Effector CD4-positive, alpha-beta T cell (primary cell): ENCODE data around the gene TMEM135.
"Not testable (repeated sequence)": the region's sequence is repeated elsewhere in the genome, so short reads cannot be mapped to it uniquely, and the experiment has no call there.

ENCODE experiments used
- DNase-seq: peaks from one replicate; pipeline ENCODE4 v3.0.0-alpha.2; 2020

Gene TMEM135

DNA sequence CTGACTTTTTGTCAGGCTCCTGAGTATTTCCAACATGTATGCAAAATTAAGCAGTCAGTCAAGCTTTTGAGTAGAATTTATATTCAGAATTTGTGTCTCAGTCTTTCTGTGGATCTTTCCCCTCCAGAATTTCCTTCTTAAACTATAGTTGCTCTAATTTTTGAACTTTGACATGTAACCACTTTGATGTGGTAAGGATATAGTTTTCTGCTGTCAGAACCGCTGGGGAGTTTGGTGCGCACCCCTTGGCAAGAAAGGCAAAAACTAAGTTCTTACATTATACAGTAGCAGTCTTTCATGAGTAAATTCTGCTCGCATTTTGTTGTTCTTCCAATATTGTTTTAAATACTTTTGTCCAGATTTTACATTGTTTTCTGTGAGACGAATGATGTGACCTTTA lies 105.9 kb downstream of the TMEM135 start:
- no peak for DNase-seq

DNA sequence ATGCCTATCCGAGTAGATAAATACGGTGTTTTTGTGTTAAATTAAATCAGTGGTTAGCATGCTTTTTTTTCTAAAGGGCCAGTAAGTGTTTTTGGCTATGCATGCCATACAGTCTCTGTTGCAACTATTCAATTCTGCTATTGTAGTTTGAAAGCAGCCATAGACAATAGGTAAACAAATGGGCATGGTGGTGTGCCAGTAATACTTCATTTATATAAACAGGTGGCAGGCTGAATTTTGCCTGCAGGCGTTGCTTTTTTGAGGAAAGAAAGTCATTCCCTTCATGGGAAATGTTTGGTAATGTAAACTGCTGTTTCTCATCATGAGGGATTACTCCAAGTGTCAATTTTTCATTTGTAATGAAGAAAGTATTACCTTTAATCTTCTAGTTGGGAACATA lies 106.5 kb downstream of the TMEM135 start:
- no peak for DNase-seq

DNA sequence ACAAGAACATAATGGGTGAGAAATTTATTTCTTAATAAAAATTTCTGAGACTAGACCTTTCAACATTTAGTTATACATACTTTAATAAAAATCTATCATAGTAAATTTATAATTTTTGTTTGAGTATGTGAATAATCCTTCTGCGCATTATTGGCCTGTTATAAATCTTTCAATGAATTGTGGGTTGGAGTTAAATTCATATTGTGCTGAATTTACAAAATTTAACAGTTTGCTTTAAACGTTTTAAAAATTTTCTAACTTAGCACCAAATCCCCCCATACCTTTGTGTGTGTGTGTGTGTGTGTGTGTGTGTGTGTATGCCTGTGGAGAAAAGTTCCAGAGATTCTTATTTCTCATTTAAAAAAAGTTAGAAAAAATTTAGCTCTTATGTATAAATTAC lies 111.0 kb downstream of the TMEM135 start:
- DNase-seq, result no peak

DNA sequence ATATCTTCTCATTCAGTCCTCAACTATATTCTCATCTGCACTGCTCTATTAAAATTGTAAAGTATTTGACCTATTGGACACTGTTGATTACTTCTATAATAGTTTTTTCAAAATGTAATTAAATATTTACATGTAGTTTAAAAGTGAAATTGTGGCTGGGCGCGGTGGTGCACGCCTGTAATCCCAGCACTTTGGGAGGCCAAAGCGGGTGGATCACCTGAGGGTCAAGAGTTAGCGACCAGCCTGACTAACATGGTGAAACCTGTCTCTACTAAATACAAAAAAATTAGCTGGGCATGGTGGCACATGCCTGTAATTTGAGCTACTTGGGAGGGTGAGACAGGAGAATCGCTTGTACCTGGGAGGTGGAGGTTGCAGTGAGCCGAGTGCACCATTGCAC lies 112.0 kb downstream of the TMEM135 start:
- not testable (repeated sequence) for DNase-seq

DNA sequence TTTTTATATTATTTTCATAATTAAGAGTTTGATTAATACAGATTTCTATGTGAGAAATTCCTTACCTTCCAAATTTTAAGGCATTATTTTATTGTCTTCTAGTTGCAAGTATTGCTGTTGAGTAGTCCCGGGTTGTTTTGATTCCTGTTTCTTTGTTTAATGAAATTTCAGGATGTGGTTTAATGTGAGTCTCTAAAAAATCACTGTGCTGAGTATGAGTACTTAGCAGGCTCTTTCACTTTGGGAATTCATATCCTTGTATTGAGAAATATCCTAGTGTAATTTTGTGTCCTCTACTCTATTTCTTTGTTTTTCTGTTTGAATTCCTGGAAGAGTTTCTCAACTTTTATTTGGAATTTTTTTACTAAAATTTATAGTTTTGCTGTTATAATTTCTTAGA lies 113.2 kb downstream of the TMEM135 start:
- DNase-seq, result no peak

DNA sequence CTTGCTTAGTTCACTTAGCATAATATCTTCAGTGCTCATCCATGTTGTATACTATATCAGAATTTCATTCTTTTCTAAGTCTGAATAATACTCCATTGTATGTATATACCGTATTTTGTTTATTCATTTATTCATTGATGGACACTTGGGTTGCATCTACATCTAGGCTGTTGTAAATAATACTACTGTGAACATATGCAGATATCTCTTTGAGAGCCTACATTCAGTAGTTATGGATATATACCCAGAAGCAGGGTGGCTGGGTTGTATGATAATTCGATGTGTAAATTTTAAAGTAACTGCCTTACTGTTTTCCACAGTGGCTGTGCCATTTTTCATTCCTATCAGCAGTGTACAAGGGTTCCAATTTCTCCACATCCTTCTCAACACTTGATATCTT lies 116.5 kb downstream of the TMEM135 start:
- no peak for DNase-seq

DNA sequence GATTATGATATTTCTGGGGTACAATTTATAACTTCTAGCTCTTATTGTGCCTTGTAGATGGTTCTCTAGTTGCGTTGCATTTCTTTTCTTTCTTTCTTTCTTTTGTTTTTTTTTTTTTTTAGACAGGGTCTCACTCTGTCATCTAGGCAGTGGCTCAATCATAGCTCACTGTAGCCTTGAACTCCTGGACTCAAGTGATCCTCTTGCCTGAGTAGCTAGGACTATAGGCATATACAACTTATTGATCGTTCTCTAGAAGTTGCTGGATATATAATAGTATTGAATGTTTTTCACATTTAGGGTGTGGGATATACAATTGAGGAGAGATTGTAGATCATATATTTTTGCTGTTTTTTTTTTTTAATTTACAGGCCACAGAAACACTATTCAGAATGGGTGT lies 119.2 kb downstream of the TMEM135 start:
- DNase-seq, result no peak

DNA sequence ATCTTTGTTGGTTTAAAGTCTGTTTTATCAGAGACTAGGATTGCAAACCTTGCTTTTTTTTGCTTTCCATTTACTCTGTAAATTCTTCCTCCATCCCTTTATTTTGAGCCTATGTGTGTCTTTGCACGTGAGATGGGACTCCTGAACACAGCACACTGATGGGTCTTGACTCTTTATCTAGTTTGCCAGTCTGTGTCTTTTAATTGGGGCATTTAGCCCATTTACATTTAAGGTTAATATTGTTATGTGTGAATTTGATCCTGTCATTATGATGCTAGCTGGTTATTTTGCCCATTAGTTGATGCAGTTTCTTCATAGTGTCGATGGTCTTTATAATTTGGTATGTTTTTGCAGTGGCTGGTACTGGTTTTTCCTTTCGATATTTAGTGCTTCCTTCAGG lies 131.3 kb downstream of the TMEM135 start:
- not testable (repeated sequence) for DNase-seq

DNA sequence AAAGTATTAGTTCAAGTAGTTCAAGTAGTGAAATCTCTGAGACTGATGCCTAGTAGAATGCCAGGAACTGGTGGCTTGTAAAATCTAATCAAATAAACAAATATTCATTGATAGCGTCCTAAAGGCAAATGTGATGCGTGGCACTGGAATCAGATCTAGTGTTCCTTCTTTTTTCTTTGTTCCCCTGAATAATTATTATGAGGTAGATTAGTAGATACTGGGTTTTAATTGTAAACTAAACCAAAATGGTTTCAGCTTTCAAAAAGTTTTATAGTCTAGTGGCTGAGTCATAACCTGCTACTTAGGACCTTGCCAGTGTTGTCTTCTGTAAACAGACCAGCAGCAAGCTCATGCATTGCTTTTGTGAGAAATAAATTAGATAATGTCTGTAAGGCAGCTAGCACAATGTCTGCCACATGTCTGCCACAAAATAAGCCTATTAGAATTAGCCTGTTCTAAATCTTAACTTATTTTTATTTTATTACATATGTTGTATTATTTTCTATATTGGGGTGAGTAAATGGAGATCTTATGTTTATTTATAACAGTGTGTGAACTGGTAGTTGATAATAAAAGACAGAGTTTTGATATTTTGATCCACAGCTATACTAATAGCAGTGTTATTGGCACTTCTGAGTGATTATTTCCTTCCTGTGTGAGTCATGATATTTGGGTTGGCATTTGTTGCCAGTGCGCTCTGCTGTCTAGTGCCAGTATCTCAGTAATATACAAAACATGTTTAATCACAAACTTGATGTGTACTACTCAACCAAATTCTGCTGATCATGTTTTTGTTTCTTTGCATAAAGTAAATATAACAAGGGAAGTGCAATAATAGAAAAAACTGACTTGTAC lies 135.7 kb downstream of the TMEM135 start:
- DNase-seq, result no peak

DNA sequence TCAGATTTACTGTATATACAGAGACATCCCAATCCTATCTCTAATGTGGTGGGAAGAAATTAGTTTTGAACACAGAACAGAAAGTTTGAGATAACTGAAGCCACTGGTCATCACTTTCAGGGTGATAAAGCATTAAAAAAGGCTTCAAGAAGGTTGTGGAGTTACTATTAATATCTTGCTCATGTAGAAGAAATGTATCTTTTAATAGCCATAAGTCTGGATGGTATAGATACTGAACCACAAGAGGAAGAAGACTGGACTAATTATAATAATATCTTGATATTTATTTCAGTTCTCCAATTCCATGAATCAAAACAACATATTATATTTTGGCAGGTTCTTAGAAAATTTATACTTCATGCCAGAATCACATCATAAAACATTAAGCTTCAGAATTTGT lies 137.1 kb downstream of the TMEM135 start:
- no peak for DNase-seq

DNA sequence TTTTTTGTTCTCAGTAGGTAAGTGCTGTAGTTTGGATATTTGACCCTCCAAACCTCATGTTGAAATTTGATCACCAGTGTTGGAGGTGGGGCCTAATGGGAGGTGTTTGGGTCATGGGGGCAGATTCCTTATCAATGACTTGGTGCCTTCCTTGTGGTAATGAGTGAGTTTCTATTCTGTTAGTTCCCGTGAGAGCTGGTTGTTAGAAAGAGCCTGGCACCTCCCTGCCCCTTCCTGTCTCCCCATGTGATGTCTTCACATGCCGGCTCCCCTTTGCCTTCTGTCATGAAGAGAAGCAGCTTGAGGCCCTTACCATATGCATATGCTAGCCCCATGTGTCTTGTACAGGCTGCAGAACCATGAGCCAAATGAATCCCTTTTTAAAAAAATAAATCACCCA lies 138.3 kb downstream of the TMEM135 start:
- no peak for DNase-seq

DNA sequence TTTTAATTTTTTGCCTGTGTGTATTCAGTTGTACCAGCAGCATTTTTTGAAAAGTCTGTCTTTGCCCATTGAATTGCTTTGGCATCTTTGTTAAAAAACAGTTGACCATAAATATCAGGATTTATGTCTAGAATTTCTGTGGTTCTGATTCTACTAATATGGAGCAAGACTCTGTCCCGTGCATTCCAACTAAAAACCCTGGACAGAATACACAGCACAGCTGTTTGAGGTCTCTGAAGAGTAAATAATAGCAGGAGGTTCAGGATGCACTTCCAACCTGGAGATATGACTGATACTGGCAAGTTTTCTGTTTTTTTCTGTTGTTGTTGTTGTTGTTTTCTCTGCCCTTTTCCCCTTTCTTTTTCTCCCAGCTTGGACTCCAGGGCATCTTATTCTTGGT lies 141.9 kb downstream of the TMEM135 start:
- DNase-seq, result no peak

DNA sequence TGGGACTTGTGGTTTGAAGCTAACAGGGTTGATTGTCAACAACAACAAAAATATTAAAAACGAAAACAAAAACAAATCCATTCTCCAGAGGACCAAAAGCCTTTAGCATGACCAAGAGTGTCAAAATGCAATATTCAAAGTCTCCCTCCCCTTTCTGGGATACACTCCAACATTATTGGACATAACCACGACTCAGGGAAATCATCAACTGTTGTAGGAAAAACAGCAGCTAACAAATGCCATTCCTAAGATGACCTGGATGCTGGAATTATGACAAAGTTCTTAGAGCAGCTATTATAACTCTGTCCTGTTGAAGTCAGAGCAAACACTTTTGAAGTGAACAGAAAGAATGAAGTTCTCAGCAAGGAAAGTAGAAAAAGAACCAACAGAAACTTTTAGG lies 143.0 kb downstream of the TMEM135 start:
- DNase-seq, result no peak

DNA sequence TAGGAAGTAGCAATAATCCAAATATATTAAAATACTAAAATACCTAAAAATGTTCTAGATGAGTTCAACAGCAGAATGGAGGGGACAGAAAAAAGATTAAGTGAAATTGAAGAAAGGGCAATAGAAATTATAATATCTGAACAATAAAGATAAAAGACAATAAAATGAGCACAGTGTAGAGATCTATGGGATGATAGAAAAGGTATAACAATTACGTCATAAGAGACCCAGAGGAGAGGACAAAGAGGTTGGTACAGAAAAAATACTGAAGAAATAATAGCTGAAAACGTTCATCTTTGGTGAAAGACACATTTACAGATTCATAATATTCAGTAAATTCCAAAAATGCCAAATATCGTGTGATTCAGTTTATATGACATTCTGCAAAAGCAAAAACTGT lies 143.4 kb downstream of the TMEM135 start:
- no peak for DNase-seq

DNA sequence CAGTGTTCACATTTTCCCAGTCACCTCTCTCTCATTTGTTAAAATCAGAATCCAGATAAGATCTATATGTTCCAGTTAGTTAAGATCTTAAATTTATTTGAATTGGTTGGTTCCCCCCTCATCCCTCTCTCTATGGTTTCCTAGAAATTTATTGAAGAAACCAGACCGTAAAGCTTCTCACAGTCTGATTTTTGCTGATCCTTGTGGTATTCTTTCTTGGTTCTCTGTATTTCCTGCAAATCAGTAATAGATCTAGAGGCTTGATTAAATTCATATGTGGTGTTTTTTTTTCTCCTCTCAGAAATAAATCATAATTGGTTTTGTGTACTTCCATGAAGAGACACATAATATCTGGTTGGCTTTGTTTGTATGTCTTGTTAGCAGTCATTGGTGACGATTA lies 147.5 kb downstream of the TMEM135 start:
- no peak for DNase-seq

DNA sequence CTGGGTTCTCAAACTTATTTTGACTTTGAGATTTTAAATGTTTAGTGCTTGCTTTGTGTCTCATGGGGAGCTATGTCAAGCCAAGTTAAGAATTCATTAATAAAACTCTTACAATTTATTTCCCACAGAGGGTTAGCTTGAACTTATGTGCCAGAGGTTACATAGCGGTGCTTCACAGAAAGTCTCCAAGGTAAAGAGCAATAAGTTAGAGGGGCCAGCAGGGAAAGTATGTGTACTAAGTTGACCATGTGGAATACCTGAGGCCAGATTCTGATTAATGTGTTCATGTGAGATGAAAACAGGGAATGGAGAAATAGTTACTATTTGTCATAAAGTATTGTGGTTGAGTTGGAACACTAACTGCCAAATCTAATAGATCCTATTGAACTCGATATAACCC lies 149.3 kb downstream of the TMEM135 start:
- no peak for DNase-seq

DNA sequence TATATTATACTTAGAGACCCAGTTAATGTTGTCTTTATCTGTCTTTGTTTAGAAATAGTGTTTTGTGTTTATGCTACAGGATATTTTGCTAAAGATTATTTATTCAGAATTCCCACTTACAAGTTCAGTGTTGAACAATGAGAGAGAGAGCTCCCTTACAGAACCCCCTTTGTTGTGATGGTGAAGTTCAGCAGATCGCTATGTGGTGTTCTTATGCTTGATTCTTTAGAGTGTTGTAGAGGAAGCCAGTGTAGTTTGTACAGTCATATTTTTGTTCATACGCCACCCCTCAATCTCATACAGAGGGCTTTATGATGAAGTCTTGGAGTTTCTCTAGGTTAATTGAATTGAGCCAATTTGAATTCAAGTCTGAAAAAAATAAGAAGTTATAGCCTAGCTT lies 150.2 kb downstream of the TMEM135 start:
- no peak for DNase-seq

DNA sequence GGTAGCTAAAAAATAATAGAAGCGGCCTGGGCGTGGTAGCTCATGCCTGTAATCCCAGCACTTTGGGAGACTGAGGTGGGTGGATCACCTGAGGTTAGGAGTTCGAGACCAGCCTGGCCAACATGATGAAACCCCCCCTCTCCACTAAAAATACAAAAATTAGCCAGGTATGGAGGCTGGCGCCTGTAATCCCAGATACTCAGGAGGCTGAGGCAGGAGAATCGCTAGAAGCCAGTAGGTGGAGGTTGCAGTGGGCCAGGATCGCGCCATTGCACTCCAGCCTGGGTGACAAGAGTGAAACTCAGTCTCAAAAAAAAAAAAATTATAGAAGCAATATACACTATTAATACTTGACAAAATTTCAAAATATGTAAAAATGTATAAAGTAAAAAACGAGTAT lies 150.7 kb downstream of the TMEM135 start:
- DNase-seq, result not testable (repeated sequence)

DNA sequence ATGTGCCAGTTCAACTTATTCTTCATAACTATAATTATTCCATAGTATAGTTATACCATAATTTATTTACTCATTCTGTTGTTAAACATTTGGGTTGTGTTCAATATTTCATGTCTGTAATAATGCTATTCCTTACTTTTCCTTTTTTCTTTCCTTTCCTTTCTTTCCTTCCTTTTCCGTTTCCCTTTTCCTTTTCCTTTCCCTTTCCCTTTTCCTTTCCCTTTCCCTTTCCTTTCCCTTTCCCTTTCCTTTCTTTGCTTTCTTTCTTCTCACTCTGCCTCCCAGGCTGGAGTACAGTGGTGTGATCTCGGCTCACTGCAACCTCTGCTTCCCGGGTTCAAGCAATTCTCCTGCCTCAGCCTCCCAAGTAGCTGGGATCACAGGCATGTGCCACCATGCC lies 151.2 kb downstream of the TMEM135 start:
- not testable (repeated sequence) for DNase-seq

DNA sequence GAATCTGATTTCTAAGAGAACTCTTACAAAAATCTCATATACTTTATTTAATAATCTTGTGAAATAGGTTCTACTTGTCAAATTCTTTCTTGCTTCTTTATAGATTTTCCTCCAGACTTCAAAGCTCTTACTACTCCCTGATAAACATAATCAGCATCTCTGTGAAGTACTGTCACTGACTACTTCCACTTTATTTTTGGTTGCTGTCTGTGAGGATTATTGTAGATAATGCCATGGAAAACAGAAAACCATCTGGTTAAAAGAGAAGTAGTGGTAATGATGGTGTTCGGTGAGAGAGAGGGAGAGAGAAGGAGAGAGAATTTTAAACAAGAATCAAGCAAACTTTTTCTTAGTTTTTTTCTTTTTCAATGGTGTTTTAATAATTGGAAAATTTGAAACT lies 152.3 kb downstream of the TMEM135 start:
- DNase-seq, result no peak

DNA sequence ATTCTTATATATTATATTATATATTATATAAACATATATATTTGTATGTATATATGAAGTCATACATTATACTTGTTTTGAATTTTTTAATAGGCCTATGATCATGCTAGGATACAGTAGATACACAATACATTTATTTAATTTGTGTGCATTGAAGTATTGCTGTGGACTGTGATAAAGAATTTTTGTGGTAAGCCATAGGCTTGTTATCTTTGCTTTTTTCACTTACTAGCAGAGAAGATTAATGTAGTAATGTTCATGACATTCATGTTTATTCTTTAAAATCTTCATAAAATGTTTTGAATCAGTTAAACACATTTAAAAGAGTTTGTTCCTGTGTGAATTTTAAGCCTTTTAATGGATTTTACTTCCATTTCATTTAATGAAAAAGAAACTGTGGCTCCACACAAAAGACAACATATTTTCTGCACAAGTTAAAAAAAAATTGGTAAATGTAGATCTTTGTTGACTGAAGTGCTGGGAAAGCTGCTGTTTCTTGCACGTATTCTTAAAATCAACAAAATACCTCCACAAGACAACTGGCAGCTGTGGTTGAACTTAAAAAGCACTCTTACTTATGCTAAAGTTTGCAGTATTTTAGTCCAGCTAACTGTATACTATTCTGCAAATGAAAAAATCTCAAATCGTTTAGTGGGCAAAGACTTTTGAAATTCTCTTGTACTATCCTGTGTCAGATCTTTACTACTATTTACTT lies 156.2 kb downstream of the TMEM135 start:
- DNase-seq, result no peak

DNA sequence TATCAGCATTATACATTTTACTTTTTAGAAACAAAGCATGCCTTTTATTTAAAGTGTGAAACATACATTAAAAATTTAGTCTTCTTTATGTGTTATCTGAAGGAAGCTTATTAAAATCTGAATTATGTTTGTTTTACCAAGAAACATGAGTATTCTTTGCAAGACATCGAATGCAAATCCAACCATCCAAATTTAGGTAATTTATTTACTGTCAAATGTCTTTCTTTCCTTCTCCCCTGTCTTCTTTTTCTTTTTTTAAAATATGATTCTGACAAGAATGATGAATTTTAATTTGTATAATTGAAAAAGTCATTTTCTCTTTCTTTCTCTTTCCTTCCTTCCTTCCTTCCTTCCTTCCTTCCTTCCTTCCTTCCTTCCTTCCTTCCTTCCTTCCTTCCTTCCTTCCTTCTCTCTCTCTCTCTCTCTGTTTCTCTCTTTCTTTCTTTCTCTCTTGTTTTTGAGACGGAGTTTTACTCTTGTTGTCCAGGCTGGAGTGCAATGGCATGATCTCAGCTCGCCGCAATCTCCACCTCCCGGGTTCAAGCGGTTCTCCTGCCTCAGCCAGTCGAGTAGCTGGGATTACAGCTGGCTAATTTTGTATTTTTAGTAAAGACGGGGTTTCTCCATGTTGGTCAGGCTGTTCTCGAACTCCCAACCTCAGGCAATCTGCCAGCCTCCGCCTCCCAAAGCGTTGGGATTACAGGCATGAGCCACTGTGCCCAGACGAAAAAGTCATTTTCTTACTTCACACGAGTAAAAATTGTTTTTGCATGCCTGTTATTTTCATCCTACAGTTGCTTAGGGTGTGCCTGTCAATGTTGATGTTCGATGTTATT lies 157.5 kb downstream of the TMEM135 start:
- no peak for DNase-seq

DNA sequence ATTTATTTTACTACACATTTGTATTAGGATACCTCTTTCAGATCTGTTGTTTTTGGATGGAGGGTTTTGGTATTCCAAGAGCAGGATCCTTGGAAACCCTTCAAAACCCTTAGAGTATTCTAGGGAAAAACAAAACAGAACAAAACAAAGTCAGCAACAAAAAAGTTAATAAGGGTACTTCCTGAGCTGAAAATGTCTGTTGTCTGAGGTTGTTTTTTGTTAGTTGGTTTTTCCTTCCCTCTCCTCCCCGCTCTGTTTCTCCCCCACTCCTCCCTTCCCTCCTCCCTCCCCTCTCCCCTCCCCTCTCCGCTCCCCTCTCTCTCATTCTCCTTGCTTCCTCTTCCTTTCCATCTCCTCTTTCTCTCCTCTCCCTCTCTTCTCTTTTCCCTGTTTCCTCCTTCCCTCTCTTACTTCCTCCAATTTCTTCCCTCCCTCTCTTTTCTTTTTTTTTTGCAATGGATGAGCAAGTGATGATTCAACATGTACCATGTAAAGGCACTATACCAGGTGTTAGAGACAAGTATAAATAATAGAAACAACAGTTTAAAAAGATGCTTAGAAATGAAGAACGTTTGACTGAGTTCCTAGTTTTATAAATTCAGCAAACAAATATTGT lies 160.6 kb downstream of the TMEM135 start:
- DNase-seq, result no peak
